GM12892 (cell line): ENCODE results near the gene PKHD1.

Experiments
- DNase-seq: peaks from one replicate; pipeline ENCODE4 v3.0.0; 2011; ENCODE audit not compliant: insufficient read length
- FAIRE-seq: peaks from 2 replicates; lab custom pipeline; 2011; peaks lifted over from hg19 to GRCh38; lab: Jason Lieb, UNC
- POLR2A ChIP-seq: IDR thresholded peaks from 2 replicates; pipeline ENCODE4 v1.6.1; 2011; ENCODE audit warnings: low read depth, low read length, control low read depth
- POLR2AphosphoS5 ChIP-seq: IDR thresholded peaks from 2 replicates; pipeline ENCODE4 v1.6.1; 2011; ENCODE audit warnings: low read depth, low read length, control low read depth
- TAF1 ChIP-seq: IDR thresholded peaks from 2 replicates; pipeline ENCODE4 v1.6.1; 2011; ENCODE audit warnings: low read depth, mild to moderate bottlenecking, control low read depth, low read length, borderline replicate concordance

Gene PKHD1

DNA sequence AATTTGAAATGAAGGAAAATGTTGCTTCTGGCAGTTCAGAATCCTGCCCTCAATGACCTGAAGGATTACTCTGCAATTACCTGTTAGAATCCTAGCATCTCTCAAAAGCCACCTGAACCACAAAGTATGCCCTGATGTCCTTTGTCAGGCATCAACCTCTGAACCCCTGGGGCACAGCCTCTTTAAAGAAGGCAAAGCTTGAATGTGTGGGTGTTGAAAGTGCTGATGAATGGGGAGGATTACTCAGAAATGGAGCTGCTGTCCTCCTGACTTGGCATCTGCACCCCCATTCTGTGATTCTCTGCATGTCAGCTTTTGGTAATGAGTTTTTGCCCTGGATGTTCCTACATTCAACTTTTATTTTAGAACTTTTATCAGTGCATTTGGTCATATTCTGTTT lies 179.2 kb downstream of the PKHD1 start:
- TF ChIP-seq TAF1, result no peak
- FAIRE-seq (no peak), DNase-seq (no peak)

DNA sequence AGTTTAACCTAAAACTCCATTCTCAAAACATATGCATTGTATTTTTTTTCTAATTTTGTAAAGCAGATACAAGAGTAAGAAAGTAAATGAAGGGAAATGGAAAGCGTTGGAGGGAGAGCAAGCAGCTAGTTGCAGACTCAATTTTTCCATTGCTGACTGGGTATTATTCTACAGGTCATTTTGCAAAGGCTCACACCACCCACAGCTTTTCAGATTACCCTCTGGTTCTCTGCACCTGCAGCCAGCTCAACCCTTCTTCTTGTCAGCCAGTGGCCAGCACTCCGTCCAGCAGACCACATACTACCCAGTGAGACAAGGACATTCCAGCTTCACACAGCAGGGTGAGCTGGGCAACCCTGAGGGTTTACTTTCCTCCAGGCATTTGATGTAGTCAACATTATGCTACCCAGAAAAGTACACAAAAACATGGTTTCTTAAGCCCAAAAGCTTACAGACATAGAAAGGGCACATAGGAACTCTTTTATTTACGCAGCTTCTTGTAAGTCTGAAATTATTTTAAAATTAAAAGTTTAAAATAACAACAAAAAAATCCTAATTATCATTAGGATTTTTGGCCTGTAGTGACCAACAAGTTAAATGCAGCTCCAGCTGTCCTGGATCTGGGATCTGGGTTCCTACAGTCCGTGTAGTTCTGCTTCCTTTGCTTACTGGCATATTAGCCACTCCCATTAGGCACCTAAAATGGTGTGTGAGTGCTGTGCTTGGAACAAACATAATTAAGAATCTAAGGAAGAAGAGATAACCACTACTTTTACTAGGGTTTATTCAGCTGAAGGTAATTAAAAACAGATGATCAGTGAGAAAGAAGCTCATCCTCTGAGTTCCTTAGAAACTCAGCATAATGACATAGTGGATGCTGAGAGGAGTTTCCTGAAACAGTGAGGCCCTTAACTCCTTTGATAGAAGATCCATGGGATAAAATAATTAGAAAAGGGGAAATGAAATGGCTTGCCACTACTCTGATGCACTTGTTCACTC lies 185.3 kb downstream of the PKHD1 start:
- DNase-seq (no peak), FAIRE-seq (no peak)
- no peak for TF ChIP-seq POLR2A
- no peak for TF ChIP-seq TAF1
- no peak for TF ChIP-seq POLR2AphosphoS5

- TF ChIP-seq TAF1 (no peak), POLR2AphosphoS5 (no peak), POLR2A (no peak)
- FAIRE-seq, result no peak
Observed at GRCh38 chr6:51893366-51893765, 194.0 kb downstream of the PKHD1 start.

DNA sequence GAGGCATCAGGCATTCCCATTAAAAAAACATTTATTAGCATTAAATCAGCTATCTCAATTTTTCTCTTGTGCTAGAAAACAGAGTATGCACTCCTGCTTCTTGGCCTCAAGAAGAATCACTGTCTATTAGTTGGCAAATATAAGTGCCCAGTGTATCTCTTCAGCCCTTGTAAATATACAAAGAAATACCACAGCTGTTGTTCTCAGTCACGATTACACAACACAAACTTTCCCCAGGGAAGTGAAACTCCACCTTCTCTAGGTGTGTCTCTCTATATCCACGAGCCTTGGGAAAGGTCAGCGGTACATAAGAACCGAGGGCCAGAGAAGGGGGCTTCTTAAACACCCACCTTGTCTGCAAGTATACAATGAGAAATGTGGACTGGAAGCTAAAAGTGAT lies 194.7 kb downstream of the PKHD1 start:
- FAIRE-seq (no peak), DNase-seq (no peak)
- TF ChIP-seq POLR2A (no peak), TAF1 (no peak), POLR2AphosphoS5 (no peak)

More at GRCh38 chr6:51893366-51893765, 194.0 kb downstream of the PKHD1 start:
- no peak for DNase-seq

GRCh38 chr6:51892339-51892738 lies 195.1 kb downstream of the PKHD1 start:
- TF ChIP-seq POLR2A (no peak), POLR2AphosphoS5 (no peak), TAF1 (no peak)
- no peak for DNase-seq
- FAIRE-seq, result no peak

DNA sequence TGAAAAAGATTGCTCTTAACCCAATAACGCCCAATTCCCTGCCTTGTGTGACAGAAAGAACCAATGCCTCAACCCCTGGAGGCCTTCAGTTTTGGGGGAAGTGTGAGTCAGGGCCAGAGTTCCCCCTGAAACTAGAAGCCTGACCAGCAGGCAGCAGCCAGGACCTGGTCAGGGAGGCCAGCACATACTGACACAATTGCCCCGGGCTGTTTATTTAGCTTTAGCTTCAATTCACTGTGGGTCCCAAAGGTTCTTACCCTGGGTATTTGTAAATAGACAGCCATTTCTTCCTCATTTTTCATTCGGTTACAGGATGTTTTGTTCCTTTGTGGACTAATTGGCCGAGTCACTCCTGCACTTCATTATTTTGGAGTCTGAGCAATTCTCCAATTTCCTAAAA lies 195.6 kb downstream of the PKHD1 start:
- TF ChIP-seq POLR2AphosphoS5 (no peak), POLR2A (no peak), TAF1 (no peak)
- FAIRE-seq, result no peak
- DNase-seq, result no peak

GRCh38 chr6:51887859-51888258 lies 199.6 kb downstream of the PKHD1 start:
- DNase-seq, result no peak
- no peak for TF ChIP-seq POLR2A
- TF ChIP-seq TAF1, result no peak
- TF ChIP-seq POLR2AphosphoS5, result no peak
- FAIRE-seq, result no peak

GRCh38 chr6:51885957-51886356 lies 201.5 kb downstream of the PKHD1 start:
- FAIRE-seq (no peak), DNase-seq (no peak)
- TF ChIP-seq POLR2AphosphoS5, result no peak
- no peak for TF ChIP-seq TAF1
- TF ChIP-seq POLR2A, result no peak

DNA sequence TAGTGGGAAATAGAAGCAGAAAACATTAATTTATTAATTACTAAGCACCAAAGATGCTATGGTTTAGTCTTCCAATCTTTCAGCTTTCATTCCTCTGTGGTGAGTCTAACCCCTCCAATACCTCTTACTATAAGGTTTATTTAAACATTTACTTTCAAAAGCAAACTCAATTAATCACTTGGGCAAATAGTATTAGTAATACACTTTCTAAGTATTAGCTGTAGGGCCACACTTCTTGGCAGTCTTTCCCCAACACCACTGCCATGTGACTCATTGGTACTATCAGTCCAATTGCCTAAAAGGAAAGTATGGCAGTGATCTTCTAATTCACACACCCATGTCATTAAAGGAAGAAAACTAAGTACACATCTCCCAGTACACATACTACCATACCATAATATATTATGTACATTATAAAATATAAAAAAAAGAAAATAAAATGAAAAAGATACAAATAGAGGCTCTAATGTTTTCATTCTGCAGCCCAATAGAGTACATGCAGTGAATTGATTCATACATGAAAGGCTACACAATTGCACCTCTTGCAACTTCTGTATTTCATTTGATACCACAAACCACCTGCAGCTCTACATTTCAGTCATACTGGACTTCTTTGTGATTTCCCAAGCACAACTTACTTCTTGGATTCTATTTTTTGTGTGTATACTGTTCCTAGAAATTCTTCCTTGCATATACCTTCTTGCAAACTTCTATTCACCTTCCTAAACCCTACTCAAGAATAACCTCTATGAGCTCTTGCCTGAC lies 218.6 kb downstream of the PKHD1 start:
- no peak for DNase-seq
- TF ChIP-seq POLR2AphosphoS5 (no peak), POLR2A (no peak), TAF1 (no peak)
- no peak for FAIRE-seq

- DNase-seq, result no peak
- FAIRE-seq, result no peak
- TF ChIP-seq TAF1, result no peak
- no peak for TF ChIP-seq POLR2AphosphoS5
- TF ChIP-seq POLR2A, result no peak
Observed at GRCh38 chr6:51866867-51867266, 220.5 kb downstream of the PKHD1 start.

DNA sequence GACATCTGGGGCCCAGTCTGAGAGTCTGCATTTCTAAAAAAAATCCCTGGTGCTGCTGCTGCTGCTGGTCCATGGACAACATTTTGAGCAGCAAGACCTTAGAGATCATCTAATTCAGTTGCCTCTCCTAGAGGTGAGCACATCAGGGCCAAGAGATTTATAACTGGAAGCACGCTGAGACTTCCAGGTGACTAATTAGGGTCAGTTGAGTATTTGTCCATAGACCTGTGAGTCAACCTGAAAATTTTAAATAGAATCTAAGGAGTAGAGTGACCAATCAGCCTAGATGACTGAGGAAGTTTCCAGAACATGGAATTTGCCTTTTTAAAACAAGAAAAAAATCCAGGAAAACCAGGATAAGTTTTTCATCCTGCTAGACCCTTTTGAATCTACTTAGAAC lies 221.4 kb downstream of the PKHD1 start:
- FAIRE-seq, result no peak
- no peak for DNase-seq

DNA sequence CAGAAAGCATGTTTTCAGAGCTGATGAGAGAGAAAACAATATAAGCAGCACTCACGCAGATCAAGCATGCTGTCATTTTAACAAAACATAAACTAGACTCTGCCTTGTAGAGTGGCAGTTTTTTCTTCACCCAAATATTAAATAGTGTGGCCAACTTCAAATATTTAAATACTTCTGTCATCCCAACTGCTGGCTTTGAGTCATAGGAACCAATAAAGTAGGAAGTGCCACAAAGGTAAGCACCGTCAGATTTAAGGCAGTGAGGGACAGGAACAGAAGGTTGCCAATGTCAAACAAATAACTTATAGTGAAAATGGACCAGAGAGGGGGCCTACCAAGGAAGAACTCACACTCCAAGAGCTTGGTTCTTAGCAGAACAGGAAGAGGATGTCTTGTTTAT lies 222.2 kb downstream of the PKHD1 start:
- TF ChIP-seq POLR2AphosphoS5 (no peak), TAF1 (no peak), POLR2A (no peak)
- DNase-seq (no peak), FAIRE-seq (no peak)

More for the DNA sequence above, 221.4 kb downstream of the PKHD1 start:
- TF ChIP-seq TAF1 (no peak), POLR2A (no peak), POLR2AphosphoS5 (no peak)
